NOMO-1 (cell line): ENCODE measurements around the gene BRD1.
"Not testable (repeated sequence)": the region's sequence is repeated elsewhere in the genome, so short reads cannot be mapped to it uniquely, and the experiment has no call there.

ENCODE experiments used
- DNase-seq, 2 experiments: peaks; one replicate each; lab custom pipeline; 2025; ENCODE audit not compliant: unreplicated experiment in 2 of 2; lab: John Stamatoyannopoulos, UW

The BRD1 gene

GRCh38 chr22:49785841-49786471, 41.7 kb downstream of the BRD1 start:
- no peak for DNase-seq

- no peak for DNase-seq
Measured at GRCh38 chr22:49785046-49785521, 42.6 kb downstream of the BRD1 start.

- DNase-seq: no peak
Measured at GRCh38 chr22:49784630-49784971, 43.1 kb downstream of the BRD1 start.

- no peak for DNase-seq
Measured at GRCh38 chr22:49783926-49784629, 43.6 kb downstream of the BRD1 start.

- no peak for DNase-seq
Measured at GRCh38 chr22:49783036-49783746, 44.5 kb downstream of the BRD1 start.

GRCh38 chr22:49781886-49782285, 45.8 kb downstream of the BRD1 start:
- DNase-seq: not testable (repeated sequence)

GRCh38 chr22:49781289-49781782, 46.3 kb downstream of the BRD1 start:
- DNase-seq: no peak

GRCh38 chr22:49780698-49781288, 46.9 kb downstream of the BRD1 start:
- no peak for DNase-seq

GRCh38 chr22:49779853-49780697, 47.6 kb downstream of the BRD1 start:
- DNase-seq: no peak

GRCh38 chr22:49779211-49779610, 48.5 kb downstream of the BRD1 start:
- no peak for DNase-seq

GRCh38 chr22:49777569-49778249, 50.0 kb downstream of the BRD1 start:
- no peak for DNase-seq

GRCh38 chr22:49776891-49777290, 50.8 kb downstream of the BRD1 start:
- DNase-seq: no peak

GRCh38 chr22:49775867-49776511, 51.7 kb downstream of the BRD1 start:
- DNase-seq: no peak

GRCh38 chr22:49775191-49775866, 52.3 kb downstream of the BRD1 start:
- DNase-seq: no peak

- no peak for DNase-seq
Measured at GRCh38 chr22:49774499-49775151, 53.0 kb downstream of the BRD1 start.

- DNase-seq: no peak
Measured at GRCh38 chr22:49774046-49774445, 53.6 kb downstream of the BRD1 start.

- DNase-seq: no peak
Measured at GRCh38 chr22:49773531-49773930, 54.1 kb downstream of the BRD1 start.

GRCh38 chr22:49772692-49773091, 55.0 kb downstream of the BRD1 start:
- no peak for DNase-seq
